Adipocyte (in vitro differentiated cells): Measurements from ENCODE around the gene HIVEP1.

Source experiments
- DNase-seq: peaks from one replicate; pipeline ENCODE4 v3.0.0-alpha.2; 2015; ENCODE audit warnings: low read depth
- H3K27me3 ChIP-seq: replicated peaks from 2 replicates; pipeline ENCODE4 v1.7.0; 2013; ENCODE audit warnings: mild to moderate bottlenecking, low read length, moderate library complexity; ENCODE audit not compliant: control insufficient read depth, insufficient read depth
- H3K36me3 ChIP-seq: 2 replicates; pipeline ENCODE4 v1.7.0; 2013; ENCODE audit warnings: low read length, mild to moderate bottlenecking, moderate library complexity; ENCODE audit not compliant: control insufficient read depth, insufficient read depth, severe bottlenecking
- H3K4me1 ChIP-seq: 2 replicates; pipeline ENCODE4 v1.7.0; 2013; ENCODE audit warnings: mild to moderate bottlenecking, low read length, moderate library complexity; ENCODE audit not compliant: control insufficient read depth, insufficient read depth
- H3K4me3 ChIP-seq: 2 replicates; pipeline ENCODE4 v1.7.0; 2013; ENCODE audit warnings: mild to moderate bottlenecking, low read length, moderate library complexity
- H3K9ac ChIP-seq: 2 replicates; pipeline ENCODE4 v1.7.0; 2013; ENCODE audit warnings: mild to moderate bottlenecking, low read length, moderate library complexity
- H3K9me3 ChIP-seq: 2 replicates; pipeline ENCODE4 v1.7.0; 2013; ENCODE audit warnings: mild to moderate bottlenecking, low read length, moderate library complexity; ENCODE audit not compliant: control insufficient read depth

Gene HIVEP1

GRCh38 chr6:12077021-12077710 lies 65.1 kb downstream of the HIVEP1 start:
- H3K4me1 ChIP-seq = no peaks in the 10 kb centered on the region
- DNase-seq = no peak
- H3K9ac ChIP-seq = no peak overlapping the region
- no peaks in the 10 kb centered on the region for H3K27me3 ChIP-seq
- H3K9me3 ChIP-seq = no peaks in the 10 kb centered on the region
- H3K36me3 ChIP-seq = no peaks in the 10 kb centered on the region
- H3K4me3 ChIP-seq = no peak overlapping the region

- Histone ChIP-seq H3K36me3 (no peaks in the 10 kb centered on the region), H3K4me3 (no peak overlapping the region)
Observed at GRCh38 chr6:12078014-12078413, 65.9 kb downstream of the HIVEP1 start.

GRCh38 chr6:12081771-12082170 lies 69.7 kb downstream of the HIVEP1 start:
- DNase-seq = no peak
- H3K9me3 ChIP-seq = no peaks in the 10 kb centered on the region

More at GRCh38 chr6:12078014-12078413, 65.9 kb downstream of the HIVEP1 start:
- Histone ChIP-seq H3K9ac (no peak overlapping the region), H3K4me1 (no peaks in the 10 kb centered on the region), H3K9me3 (no peaks in the 10 kb centered on the region), H3K27me3 (no peaks in the 10 kb centered on the region)
- DNase-seq = no peak

GRCh38 chr6:12082368-12082767 lies 70.3 kb downstream of the HIVEP1 start:
- Histone ChIP-seq H3K9ac (no peak overlapping the region), H3K36me3 (no peaks in the 10 kb centered on the region), H3K27me3 (no peaks in the 10 kb centered on the region), H3K4me1 (peaks cover 14% of the 10 kb centered on the region), H3K9me3 (no peaks in the 10 kb centered on the region), H3K4me3 (no peak overlapping the region)
- DNase-seq = no peak

More at GRCh38 chr6:12081771-12082170, 69.7 kb downstream of the HIVEP1 start:
- Histone ChIP-seq H3K36me3 (no peaks in the 10 kb centered on the region), H3K4me3 (no peak overlapping the region), H3K27me3 (no peaks in the 10 kb centered on the region), H3K4me1 (peaks cover 14% of the 10 kb centered on the region), H3K9ac (no peak overlapping the region)

GRCh38 chr6:12083302-12083701 lies 71.2 kb downstream of the HIVEP1 start:
- Histone ChIP-seq H3K36me3 (no peaks in the 10 kb centered on the region), H3K4me1 (peaks cover 14% of the 10 kb centered on the region), H3K9ac (no peak overlapping the region), H3K9me3 (no peaks in the 10 kb centered on the region), H3K4me3 (no peak overlapping the region), H3K27me3 (no peaks in the 10 kb centered on the region)
- DNase-seq = peak; percentile 2

GRCh38 chr6:12083763-12084162 lies 71.7 kb downstream of the HIVEP1 start:
- DNase-seq = peak; percentile 59

GRCh38 chr6:12084681-12085080 lies 72.6 kb downstream of the HIVEP1 start:
- no peak for DNase-seq
- Histone ChIP-seq H3K4me1 (peaks cover 14% of the 10 kb centered on the region), H3K9ac (no peak overlapping the region), H3K9me3 (no peaks in the 10 kb centered on the region), H3K4me3 (no peak overlapping the region), H3K36me3 (no peaks in the 10 kb centered on the region), H3K27me3 (no peaks in the 10 kb centered on the region)

More at GRCh38 chr6:12083763-12084162, 71.7 kb downstream of the HIVEP1 start:
- H3K4me1 ChIP-seq = peaks cover 14% of the 10 kb centered on the region
- H3K27me3 ChIP-seq = no peaks in the 10 kb centered on the region
- no peaks in the 10 kb centered on the region for H3K9me3 ChIP-seq
- no peak overlapping the region for H3K9ac ChIP-seq
- no peaks in the 10 kb centered on the region for H3K36me3 ChIP-seq
- no peak overlapping the region for H3K4me3 ChIP-seq

- Histone ChIP-seq H3K9me3 (no peaks in the 10 kb centered on the region), H3K9ac (no peak overlapping the region), H3K36me3 (no peaks in the 10 kb centered on the region), H3K4me3 (no peak overlapping the region), H3K27me3 (no peaks in the 10 kb centered on the region), H3K4me1 (peaks cover 11% of the 10 kb centered on the region)
- DNase-seq = no peak
Observed at GRCh38 chr6:12088531-12088930, 76.4 kb downstream of the HIVEP1 start.

- Histone ChIP-seq H3K4me3 (no peak overlapping the region), H3K36me3 (no peaks in the 10 kb centered on the region), H3K27me3 (no peaks in the 10 kb centered on the region), H3K9ac (no peak overlapping the region), H3K9me3 (no peaks in the 10 kb centered on the region), H3K4me1 (no peaks in the 10 kb centered on the region)
- no peak for DNase-seq
Observed at GRCh38 chr6:12090714-12091113, 78.6 kb downstream of the HIVEP1 start.

- no peak overlapping the region for H3K9ac ChIP-seq
- DNase-seq = no peak
- no peaks in the 10 kb centered on the region for H3K9me3 ChIP-seq
- H3K36me3 ChIP-seq = no peaks in the 10 kb centered on the region
- H3K27me3 ChIP-seq = no peaks in the 10 kb centered on the region
- H3K4me1 ChIP-seq = peaks cover 7% of the 10 kb centered on the region
- H3K4me3 ChIP-seq = no peak overlapping the region
Observed at GRCh38 chr6:12092762-12093161, 80.7 kb downstream of the HIVEP1 start.

- Histone ChIP-seq H3K9ac (peak overlapping the region; percentile 21), H3K4me3 (peak overlapping the region; percentile 64), H3K4me1 (peaks cover 15% of the 10 kb centered on the region), H3K27me3 (no peaks in the 10 kb centered on the region), H3K9me3 (no peaks in the 10 kb centered on the region), H3K36me3 (no peaks in the 10 kb centered on the region)
- no peak for DNase-seq
Observed at GRCh38 chr6:12094689-12095088, 82.6 kb downstream of the HIVEP1 start.

GRCh38 chr6:12096342-12096741 lies 84.2 kb downstream of the HIVEP1 start:
- Histone ChIP-seq H3K9ac (no peak overlapping the region), H3K4me1 (peaks cover 15% of the 10 kb centered on the region), H3K27me3 (no peaks in the 10 kb centered on the region), H3K9me3 (no peaks in the 10 kb centered on the region), H3K36me3 (no peaks in the 10 kb centered on the region), H3K4me3 (no peak overlapping the region)
- peak; percentile 8 for DNase-seq
